Prostate gland (tissue), 2 donors: Measurements from ENCODE around the gene DLL4.

Source experiments
- CTCF ChIP-seq, 4 experiments: fragments of 200-600 bp in 2 of 4; fragments of 450-650 bp in 2 of 4; sonication (generic) in 2 of 4; IDR thresholded peaks; 1 replicate in 3 of 4; 2 replicates in 1 of 4; pipeline ENCODE4 v1.5.1; 2016 to 2019; ENCODE audit warnings: antibody characterized with exemption in 4 of 4, mild to moderate bottlenecking in 2 of 4, moderate library complexity in 2 of 4
- POLR2A ChIP-seq: fragments of 450-650 bp; IDR thresholded peaks from one replicate; pipeline ENCODE4 v1.6.1; 2016; ENCODE audit warnings: antibody characterized with exemption, mild to moderate bottlenecking

- TF ChIP-seq POLR2A: no peak
- TF ChIP-seq CTCF (IDR thresholded peaks at IDR 0.05): no peak
Observed at GRCh38 chr15:40911693-40912092, 17.4 kb upstream of the DLL4 start.
